ENCODE results near the gene FAM163A.
A peak's percentile ranks its signal among the peaks of the same experiment; 100 is the strongest.
"Not testable (repeated sequence)": the region's sequence is repeated elsewhere in the genome, so short reads cannot be mapped to it uniquely, and the experiment has no call there.

FAM163A gene

GRCh38 chr1:179742717-179743678 is at the start of gene FAM163A:
Gene FAM163A (plus strand): TSS chr1:179743291. CDS start chr1:179813098, 69,807 bp downstream.
- no peak for DNase-seq

DNA sequence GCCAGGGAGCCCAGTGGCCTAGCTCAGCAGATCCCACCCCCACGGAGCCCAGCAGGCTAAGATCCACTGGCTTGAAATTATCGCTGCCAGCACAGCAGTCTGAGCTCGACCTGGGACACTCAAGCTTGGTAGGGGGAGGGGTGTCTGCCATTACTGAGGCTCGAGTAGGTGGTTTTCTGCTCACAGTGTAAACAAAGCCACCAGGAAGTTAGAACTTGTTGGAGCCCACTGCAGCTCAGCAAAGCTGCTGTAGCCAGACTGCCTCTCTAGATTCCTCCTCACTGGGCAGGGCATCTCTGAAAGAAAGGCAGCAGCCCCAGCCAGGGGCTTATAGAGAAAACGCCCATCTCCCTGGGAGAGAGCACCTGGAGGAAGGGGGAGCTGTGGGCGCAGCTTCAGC is 48.6 kb upstream of the FAM163A start:
- not testable (repeated sequence) for DNase-seq

- no peak for DNase-seq
Observed at GRCh38 chr1:179702946-179703539, 40.0 kb upstream of the FAM163A start.

DNA sequence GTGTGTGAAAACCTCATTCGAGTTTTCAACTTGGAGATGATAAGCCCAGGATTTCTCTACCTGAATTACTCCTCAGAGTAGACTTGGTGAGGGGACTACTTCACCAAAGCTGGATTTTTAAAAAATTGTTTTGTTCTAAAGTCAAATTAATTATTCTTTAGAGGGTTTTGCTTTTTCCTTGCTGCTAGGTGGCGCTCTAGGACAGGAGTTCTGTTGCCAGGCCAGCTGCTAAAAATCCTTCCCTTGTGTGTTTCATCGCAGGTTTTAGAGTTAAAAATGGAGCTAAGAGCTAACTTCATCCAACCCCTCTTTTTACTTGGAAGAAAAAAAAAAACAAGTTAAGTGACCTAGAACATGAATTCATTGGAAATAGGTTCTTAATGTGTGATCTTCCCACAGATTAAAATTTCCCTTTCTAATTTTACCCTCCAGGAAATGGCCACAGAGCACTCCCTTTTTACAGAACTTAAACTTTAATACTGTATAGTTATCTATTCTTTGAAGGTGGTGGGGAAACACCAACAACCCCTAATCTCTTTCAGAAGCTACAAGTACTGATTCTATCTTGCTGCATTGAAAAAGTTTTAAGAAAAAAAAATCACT is 36.7 kb upstream of the FAM163A start:
- peak; percentile 56 for DNase-seq

DNA sequence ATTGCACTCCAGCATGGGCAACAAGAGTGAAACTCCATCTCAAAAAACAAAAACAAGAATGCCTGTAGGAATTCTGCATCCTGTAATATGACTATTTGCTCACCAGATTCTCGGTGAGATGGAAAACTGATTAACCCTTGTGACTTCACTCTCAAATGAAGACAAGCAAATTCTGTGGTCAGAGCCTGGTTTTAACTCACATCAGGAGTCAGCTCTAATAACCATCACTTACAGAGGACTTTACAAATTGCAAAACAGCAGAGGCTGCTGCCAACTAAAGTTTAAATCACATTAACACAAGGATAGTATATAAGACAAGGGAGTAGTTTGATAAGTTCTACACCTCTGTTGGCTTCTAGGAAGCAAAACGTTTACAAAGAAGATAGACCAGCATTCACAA is 35.7 kb upstream of the FAM163A start:
- no peak for DNase-seq

GRCh38 chr1:179708434-179709195 is 34.5 kb upstream of the FAM163A start:
- no peak for DNase-seq

DNA sequence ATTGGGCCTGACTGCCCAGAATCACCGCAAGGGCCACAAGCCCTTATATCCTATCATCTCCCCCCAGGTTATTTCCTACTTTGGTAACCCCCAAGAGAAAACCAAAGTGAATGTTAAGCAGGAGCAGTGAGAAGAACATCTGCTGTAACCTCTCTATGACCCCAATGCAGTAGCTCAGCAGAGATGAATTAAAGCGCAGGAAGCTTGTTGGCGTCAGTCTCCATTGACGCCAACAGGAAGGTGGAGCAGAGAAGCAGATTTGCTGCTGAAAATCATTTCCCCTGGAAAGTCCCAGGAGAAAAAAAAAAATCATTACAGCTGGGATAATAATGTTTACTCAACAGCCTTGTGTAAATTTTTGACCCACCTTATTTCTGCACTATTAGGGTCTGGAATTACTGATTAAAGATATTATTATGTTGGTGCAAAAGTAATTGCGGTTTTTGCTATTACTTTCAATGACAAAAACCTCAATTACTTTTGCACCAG is 33.2 kb upstream of the FAM163A start:
- no peak for DNase-seq

DNA sequence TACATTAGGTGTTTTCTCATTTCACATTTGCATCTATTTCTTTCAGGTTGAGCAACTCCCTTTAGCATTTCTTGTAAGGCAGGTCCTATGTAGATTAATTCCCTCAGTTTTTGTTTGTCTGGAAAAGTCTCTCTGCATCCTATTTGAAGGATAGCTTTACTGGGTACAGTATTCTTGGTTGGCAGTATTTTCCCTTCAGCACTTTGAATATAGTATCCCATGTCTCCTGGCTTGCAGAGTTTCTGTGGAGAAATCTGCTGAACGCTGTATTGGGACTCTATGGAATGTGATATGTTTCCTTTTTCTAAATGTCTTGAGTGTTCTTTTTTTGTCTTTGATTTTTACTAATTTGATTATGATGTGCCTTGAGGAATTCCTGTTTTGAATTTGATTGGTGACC is 28.9 kb upstream of the FAM163A start:
- no peak for DNase-seq

DNA sequence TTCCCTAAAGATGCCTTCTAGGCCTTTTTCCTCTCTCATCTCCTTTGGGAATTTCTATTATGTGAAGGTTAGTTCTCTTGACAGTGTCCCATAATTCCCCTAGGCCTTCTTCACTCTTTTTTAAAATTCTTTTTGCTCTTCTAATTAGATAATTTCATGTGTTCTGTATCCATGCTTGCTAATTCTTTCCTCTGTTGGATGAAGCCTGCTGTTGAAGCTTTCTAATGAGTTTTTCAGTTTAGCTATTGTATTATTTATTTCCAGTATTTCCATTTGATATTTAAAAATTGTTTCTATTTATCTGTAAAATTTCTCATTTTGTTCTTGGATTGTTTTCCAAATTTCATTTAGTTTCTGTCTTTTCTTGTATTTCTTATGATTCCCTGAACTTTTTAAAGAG is 28.5 kb upstream of the FAM163A start:
- no peak for DNase-seq

- no peak for DNase-seq
Observed at GRCh38 chr1:179719272-179719671, 23.8 kb upstream of the FAM163A start.

DNA sequence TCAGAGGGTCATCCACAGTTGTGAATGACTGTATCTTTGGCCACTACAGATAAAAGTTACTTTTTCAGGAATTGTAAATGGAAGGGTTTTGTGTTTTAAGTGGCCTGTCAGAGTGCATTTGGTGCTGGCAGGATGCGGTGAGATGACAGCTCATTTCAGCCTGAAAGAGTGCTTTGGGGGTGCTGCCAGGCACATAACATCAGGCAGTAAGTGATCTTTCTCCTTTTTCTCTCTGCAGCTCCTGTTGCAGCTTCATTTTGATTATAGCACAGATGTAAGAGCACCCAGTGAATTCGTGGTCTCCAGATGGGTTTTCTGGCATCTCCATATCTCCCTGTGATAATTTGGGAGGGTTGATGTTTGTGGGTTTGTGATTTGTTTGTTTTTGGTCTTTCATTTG is 14.8 kb upstream of the FAM163A start:
- no peak for DNase-seq

- DNase-seq = no peak
Observed at GRCh38 chr1:179729881-179730280, 13.2 kb upstream of the FAM163A start.

GRCh38 chr1:179731643-179732042 is 11.4 kb upstream of the FAM163A start:
- no peak for DNase-seq

GRCh38 chr1:179742291-179742690 is 800 bp upstream of the FAM163A start:
- DNase-seq = no peak

GRCh38 chr1:179743679-179744400 is 749 bp downstream of the FAM163A start:
- no peak for DNase-seq

- no peak for DNase-seq
Observed at GRCh38 chr1:179744401-179745130, 1.5 kb downstream of the FAM163A start.

- DNase-seq = no peak
Observed at GRCh38 chr1:179745131-179745611, 2.1 kb downstream of the FAM163A start.

GRCh38 chr1:179745743-179746142 is 2.7 kb downstream of the FAM163A start:
- no peak for DNase-seq

DNA sequence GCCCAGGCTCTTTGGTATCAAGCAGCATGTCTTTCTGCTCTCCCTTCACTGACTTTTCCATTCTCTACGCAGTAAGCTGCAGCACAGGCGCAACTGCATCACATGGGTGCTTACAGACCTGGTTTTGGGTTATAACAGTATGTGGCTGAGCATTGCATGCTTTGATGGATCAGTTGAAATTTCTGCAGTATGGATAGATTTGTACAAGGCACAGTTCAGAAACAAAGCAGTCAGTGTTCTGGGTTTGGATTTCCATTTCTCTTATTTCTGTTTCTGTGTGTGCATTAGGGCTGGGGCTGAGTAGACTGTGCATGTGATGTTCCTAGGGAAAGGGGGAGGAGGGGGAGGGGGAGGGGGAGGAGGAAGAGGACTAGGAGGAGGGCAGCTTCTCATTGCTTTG is 4.5 kb downstream of the FAM163A start:
- DNase-seq = no peak

GRCh38 chr1:179748772-179749171 is 5.7 kb downstream of the FAM163A start:
- no peak for DNase-seq

DNA sequence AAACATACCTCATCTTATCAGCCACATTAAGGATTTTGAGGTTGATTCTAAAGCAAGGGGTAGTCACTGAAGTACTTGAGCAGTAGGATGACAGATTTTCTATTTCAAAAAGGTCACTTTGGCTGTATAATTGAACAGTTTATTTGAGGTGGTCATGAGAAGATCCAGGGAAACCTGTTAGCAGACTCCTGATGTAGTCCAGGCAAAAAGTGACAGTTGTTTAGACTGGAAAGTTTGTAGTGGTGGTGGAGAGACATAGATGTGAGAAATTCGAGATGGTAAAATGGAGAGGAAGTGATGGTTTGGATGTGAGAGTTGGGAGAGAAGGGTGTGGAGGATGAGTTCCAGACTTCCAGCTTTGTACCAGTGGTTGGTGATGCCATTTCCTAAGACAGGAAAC is 7.5 kb downstream of the FAM163A start:
- DNase-seq = no peak

All from activated CD4-positive, alpha-beta T cell treated with anti-CD3 and anti-CD28 coated beads, Interleukin-10, Interleukin-2, amounts not matched to agents 100 ng/mL and 50 ng/mL, durations not matched to agents 16 hours and 8 hours (primary cell).